A549 treated with dexamethasone at 1 μM for 4 hours (cell line): ENCODE results near the gene PILRA. TPM values are rescaled to one million over a fixed set of nuclear protein-coding genes. Genes with fewer than 3 reads are reported as not detected.

Source experiments
- total RNA-seq: library from RNA; stranded (reverse); fragments of 200-300 nt; extraction: Qiagen RNA extraction; gene quantifications from 5 replicates; pipeline ENCODE4 v1.2.3, GENCODE V29; 2022

Gene PILRA
- 3.0 to 5.8 TPM (median 5.0 TPM) in 5 replicates for total RNA-seq

DNA sequence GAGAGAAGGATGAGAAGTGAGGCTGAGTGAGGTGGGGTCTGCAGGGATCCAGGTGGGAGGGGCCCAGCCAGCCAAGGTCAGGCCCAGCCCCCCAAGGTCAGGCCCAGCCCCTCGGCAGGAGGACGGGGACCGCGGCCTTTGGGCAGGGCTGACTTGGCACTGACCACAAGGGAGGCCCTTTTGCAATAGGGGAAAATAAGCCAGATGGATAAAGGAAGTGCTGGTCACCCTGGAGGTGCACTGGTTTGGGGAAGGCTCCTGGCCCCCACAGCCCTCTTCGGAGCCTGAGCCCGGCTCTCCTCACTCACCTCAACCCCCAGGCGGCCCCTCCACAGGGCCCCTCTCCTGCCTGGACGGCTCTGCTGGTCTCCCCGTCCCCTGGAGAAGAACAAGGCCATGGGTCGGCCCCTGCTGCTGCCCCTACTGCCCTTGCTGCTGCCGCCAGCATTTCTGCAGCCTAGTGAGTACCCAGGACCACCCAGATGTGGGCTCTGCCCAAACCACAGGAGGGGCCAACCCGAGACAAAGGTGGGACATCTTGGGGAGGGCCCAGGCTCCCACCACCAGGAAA lies at the start of gene PILRA:
TSS of gene PILRA (plus strand) at position 227 of the 571 bp plus-strand sequence. CDS start at position 397, 170 bp downstream.

DNA sequence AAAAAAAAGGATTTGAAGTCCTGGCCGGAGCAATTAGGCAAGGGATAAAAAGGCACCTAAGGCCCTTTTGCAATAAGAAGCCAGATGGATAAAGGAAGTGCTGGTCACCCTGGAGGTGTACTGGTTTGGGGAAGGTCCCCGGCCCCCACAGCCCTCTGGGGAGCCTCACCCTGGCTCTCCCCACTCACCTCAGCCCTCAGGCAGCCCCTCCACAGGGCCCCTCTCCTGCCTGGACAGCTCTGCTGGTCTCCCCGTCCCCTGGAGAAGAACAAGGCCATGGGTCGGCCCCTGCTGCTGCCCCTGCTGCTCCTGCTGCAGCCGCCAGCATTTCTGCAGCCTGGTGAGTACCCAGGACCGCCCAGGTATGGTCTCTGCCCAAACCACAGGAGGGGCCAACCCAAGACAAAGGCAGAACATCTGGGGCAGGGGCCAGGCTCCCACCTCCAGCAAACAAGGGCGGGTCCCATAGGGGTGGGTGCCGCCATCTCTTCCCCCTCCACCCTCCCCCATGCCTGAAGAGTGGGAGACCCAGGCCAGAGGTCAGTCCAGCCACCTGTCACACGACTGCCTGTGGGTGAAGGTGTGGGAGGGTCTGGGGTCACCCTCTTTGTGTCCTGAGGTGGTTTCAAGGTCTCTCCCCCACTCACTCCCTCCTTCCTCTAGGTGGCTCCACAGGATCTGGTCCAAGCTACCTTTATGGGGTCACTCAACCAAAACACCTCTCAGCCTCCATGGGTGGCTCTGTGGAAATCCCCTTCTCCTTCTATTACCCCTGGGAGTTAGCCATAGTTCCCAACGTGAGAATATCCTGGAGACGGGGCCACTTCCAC lies 15.0 kb upstream of the PILRA start, which contains the start of gene PILRB:
TSS of gene PILRB (plus strand) at position 91 of the 830 bp plus-strand sequence. CDS start at position 277, 186 bp downstream.

DNA sequence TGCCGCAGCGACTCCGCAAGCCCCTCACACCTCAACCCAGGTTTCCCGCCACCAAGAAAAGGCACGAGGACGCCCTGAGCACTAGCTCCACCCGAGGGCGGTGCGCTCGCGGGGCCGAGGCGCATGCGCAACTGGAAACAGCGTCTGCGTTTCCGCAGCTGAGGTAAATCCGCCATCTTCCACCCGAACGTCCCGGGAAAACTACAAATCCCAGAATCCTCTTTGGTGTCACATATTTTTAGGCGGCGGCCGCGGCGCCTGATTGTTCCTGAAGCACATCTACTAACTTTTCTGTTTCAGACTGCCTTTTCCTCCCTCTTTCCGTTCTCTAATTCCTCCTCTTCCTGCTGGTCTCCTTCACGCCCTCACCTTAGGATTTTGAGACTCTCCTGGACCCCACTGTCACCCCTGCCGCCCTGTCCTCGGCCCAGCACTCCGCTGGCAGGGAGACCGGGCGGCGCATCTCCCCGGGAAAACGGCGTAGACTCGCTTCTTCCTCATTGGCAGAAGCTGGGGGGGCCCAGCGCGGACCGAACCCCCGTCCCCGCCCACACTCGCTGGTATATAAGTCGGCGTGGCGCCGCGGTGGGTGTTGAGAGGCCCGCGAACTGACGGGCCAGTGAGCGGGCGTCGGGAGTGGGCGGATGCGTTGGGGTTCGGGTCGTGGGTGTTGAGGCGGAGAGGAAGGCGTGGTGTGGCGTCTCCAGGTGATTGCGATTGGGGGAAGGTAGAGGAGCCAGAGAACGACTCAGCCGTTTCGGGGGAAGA lies 55.1 kb downstream of the PILRA start, which contains the start of gene ZCWPW1:
TSS of gene ZCWPW1 (minus strand) at position 505 of the 768 bp plus-strand sequence. CDS start 8,054 bp downstream, outside the sequence.

DNA sequence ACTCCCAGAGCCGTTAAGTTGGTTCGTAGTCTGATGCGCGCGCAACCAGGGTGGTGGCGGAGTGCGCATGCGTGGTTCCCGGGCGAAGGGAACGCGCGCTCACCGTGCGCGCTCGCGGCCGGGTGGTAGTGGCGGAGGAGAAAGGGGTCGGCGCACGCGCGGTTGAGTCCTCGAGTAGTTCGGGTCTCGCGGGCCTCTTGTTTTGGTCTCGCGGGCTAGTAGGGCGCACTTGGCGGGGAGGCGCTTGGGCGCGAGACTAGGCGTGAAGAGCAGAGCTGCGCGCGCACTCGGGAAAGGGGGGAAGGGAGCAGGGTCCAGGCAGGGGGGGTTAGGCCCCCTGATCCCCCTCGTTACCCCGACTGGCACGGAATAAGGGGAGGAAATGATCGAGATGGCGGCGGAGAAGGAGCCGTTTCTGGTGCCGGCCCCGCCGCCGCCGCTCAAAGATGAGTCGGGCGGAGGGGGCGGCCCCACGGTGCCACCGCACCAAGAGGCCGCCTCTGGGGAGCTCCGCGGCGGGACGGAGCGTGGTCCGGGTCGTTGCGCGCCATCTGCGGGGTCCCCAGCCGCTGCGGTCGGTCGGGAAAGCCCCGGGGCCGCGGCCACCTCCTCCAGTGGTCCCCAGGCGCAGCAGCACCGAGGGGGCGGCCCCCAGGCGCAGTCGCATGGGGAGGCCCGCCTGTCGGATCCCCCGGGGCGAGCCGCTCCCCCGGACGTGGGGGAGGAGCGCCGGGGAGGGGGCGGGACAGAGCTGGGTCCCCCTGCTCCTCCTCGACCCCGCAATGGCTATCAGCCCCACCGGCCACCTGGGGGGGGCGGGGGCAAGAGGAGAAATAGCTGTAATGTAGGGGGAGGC lies 56.6 kb downstream of the PILRA start, which contains the start of gene MEPCE:
TSS of gene MEPCE (plus strand) at position 195 of the 856 bp plus-strand sequence. CDS start at position 383, 188 bp downstream.

Other genes with a start within 250 kb of the PILRA start
- gene MBLAC1, start 246.5 kb upstream of the PILRA start, total RNA-seq: 1.8 to 2.7 TPM (median 2.5 TPM) in 5 replicates
- gene LAMTOR4, start 224.6 kb upstream of the PILRA start, total RNA-seq: 122 to 148 TPM (median 137 TPM) in 5 replicates
- 7.3 to 14.2 TPM (median 12.1 TPM) in 5 replicates for gene TRAPPC14, start 214.8 kb upstream of the PILRA start, total RNA-seq
- gene GAL3ST4, start 204.9 kb upstream of the PILRA start, total RNA-seq: 0.04 to 0.09 TPM (median 0.05 TPM) in 4 of 5 replicates, not detected in the other
- gene GPC2, start 196.1 kb upstream of the PILRA start, total RNA-seq: 0.39 to 0.75 TPM (median 0.69 TPM) in 5 replicates
- 0.16 to 0.35 TPM (median 0.24 TPM) in 4 of 5 replicates, not detected in the other for gene STAG3, start 195.6 kb upstream of the PILRA start, total RNA-seq
- not detected in 5 replicates for gene PVRIG, start 153.5 kb upstream of the PILRA start, total RNA-seq
- not detected in 5 replicates for gene SPDYE3, start 65.8 kb upstream of the PILRA start, total RNA-seq
- 12.1 to 32.0 TPM (median 25.1 TPM) in 5 replicates for gene PILRB, start 15.4 kb upstream of the PILRA start, total RNA-seq
- gene ZCWPW1, start 55.2 kb downstream of the PILRA start, total RNA-seq: 0.86 to 1.7 TPM (median 1.5 TPM) in 5 replicates
- gene MEPCE, start 56.3 kb downstream of the PILRA start, total RNA-seq: 37.5 to 52.8 TPM (median 47.6 TPM) in 5 replicates
- 32.6 to 42.1 TPM (median 38.3 TPM) in 5 replicates for gene PPP1R35, start 63.0 kb downstream of the PILRA start, total RNA-seq
- 0.47 to 1.1 TPM (median 0.89 TPM) in 5 replicates for gene SPACDR, start 90.8 kb downstream of the PILRA start, total RNA-seq
- 49.8 to 72.0 TPM (median 61.8 TPM) in 5 replicates for gene TSC22D4, start 105.7 kb downstream of the PILRA start, total RNA-seq
- gene NYAP1, start 110.4 kb downstream of the PILRA start, total RNA-seq: 3.9 to 7.8 TPM (median 6.4 TPM) in 5 replicates
- gene AGFG2, start 165.7 kb downstream of the PILRA start, total RNA-seq: 29.4 to 57.4 TPM (median 50.2 TPM) in 5 replicates
- gene SAP25, start 200.4 kb downstream of the PILRA start, total RNA-seq: 0.32 to 0.66 TPM (median 0.38 TPM) in 4 of 5 replicates, not detected in the other
- gene LRCH4, start 212.6 kb downstream of the PILRA start, total RNA-seq: 10.2 to 19.5 TPM (median 15.7 TPM) in 5 replicates
- gene FBXO24, start 212.8 kb downstream of the PILRA start, total RNA-seq: 0.10 to 0.33 TPM (median 0.25 TPM) in 5 replicates
- 6.8 to 10.9 TPM (median 8.8 TPM) in 5 replicates for gene PCOLCE, start 228.9 kb downstream of the PILRA start, total RNA-seq
- 15.5 to 21.8 TPM (median 20.2 TPM) in 5 replicates for gene MOSPD3, start 239.1 kb downstream of the PILRA start, total RNA-seq